Stomach (tissue), 4 donors: ENCODE measurements around the gene GSC.

ENCODE experiments used
- CTCF ChIP-seq, 7 experiments: fragments of 450-650 bp in 4 of 7; fragments of 200-600 bp in 3 of 7; sonication (generic) in 3 of 7; IDR thresholded peaks; one replicate each; pipeline ENCODE4 v1.5.1; 2016 to 2019; ENCODE audit warnings: antibody characterized with exemption in 7 of 7, control low read depth in 2 of 7, mild to moderate bottlenecking in 1 of 7
- POLR2A ChIP-seq, 4 donors: fragments of 450-650 bp; IDR thresholded peaks; one replicate each; pipeline ENCODE4 v1.6.1; 2016; ENCODE audit warnings: antibody characterized with exemption in 4 of 4, control low read depth in 2 of 4, mild to moderate bottlenecking in 1 of 4, moderate library complexity in 1 of 4
- POLR2AphosphoS5 ChIP-seq, 3 donors: sonication (generic); formaldehyde crosslinking; IDR thresholded peaks; one replicate each; pipeline ENCODE4 v1.6.1; 2016; ENCODE audit warnings: antibody characterized with exemption in 3 of 3

GRCh38 chr14:94770251-94770749, 387 bp upstream of the GSC start:
- no peak for TF ChIP-seq CTCF (IDR thresholded peaks at IDR 0.05)
- no peak for TF ChIP-seq POLR2A (IDR thresholded peaks at IDR 0.05)
- no peak for TF ChIP-seq POLR2AphosphoS5 (IDR thresholded peaks at IDR 0.05)
